Measurements from ENCODE around the gene SLC39A11. TPM values are rescaled to one million over a fixed set of nuclear protein-coding genes. Genes with fewer than 3 reads are reported as not detected.
"Not testable (repeated sequence)": the region's sequence is repeated elsewhere in the genome, so short reads cannot be mapped to it uniquely, and the experiment has no call there.

SLC39A11 gene
- total RNA-seq, 1 experiment from 2014 or later = 24.8 TPM

- DNase-seq (ENCODE audit: low read depth); in situ Hi-C loops (cut with HindIII; ENCODE audit: low pct_unique_long_range_greater_than_20kb, low sequenced_read_pairs): not testable (repeated sequence)
These were observed 453.6 kb downstream of the SLC39A11 start for GRCh38 chr17:72638932-72639331.

- in situ Hi-C loops (cut with HindIII; ENCODE audit: low pct_unique_long_range_greater_than_20kb, low sequenced_read_pairs) = no loop called here
- no peak for DNase-seq (ENCODE audit: low read depth)
These were observed 457.4 kb downstream of the SLC39A11 start for GRCh38 chr17:72635034-72635635.

GRCh38 chr17:72634621-72635020 is 457.9 kb downstream of the SLC39A11 start:
- no peak for DNase-seq (ENCODE audit: low read depth)
- in situ Hi-C loops (cut with HindIII; ENCODE audit: low pct_unique_long_range_greater_than_20kb, low sequenced_read_pairs) = no loop called here

- DNase-seq (ENCODE audit: low read depth) = peak; percentile 85
- in situ Hi-C loops (cut with HindIII; ENCODE audit: low pct_unique_long_range_greater_than_20kb, low sequenced_read_pairs) = no loop called here
These were observed 460.4 kb downstream of the SLC39A11 start for GRCh38 chr17:72631949-72632684.

- no peak for DNase-seq (ENCODE audit: low read depth)
These were observed 460.9 kb downstream of the SLC39A11 start for GRCh38 chr17:72631568-72631948.

GRCh38 chr17:72624652-72625051 is 467.8 kb downstream of the SLC39A11 start:
- DNase-seq (ENCODE audit: low read depth) = no peak
- in situ Hi-C loops (cut with HindIII; ENCODE audit: low pct_unique_long_range_greater_than_20kb, low sequenced_read_pairs) = no loop called here

More at GRCh38 chr17:72631568-72631948, 460.9 kb downstream of the SLC39A11 start:
- in situ Hi-C loops (cut with HindIII; ENCODE audit: low pct_unique_long_range_greater_than_20kb, low sequenced_read_pairs) = no loop called here

- in situ Hi-C loops (cut with HindIII; ENCODE audit: low pct_unique_long_range_greater_than_20kb, low sequenced_read_pairs) = no loop called here
- no peak for DNase-seq (ENCODE audit: low read depth)
These were observed 468.3 kb downstream of the SLC39A11 start for GRCh38 chr17:72624226-72624625.

GRCh38 chr17:72622661-72623433 is 469.6 kb downstream of the SLC39A11 start:
- in situ Hi-C loops (cut with HindIII; ENCODE audit: low pct_unique_long_range_greater_than_20kb, low sequenced_read_pairs) = no loop called here
- DNase-seq (ENCODE audit: low read depth) = no peak

- DNase-seq (ENCODE audit: low read depth) = no peak
These were observed 472.4 kb downstream of the SLC39A11 start for GRCh38 chr17:72619976-72620650.

GRCh38 chr17:72618001-72618509 is 474.4 kb downstream of the SLC39A11 start:
- in situ Hi-C loops (cut with HindIII; ENCODE audit: low pct_unique_long_range_greater_than_20kb, low sequenced_read_pairs) = no loop called here
- DNase-seq (ENCODE audit: low read depth) = peak; percentile 97

More at GRCh38 chr17:72619976-72620650, 472.4 kb downstream of the SLC39A11 start:
- in situ Hi-C loops (cut with HindIII; ENCODE audit: low pct_unique_long_range_greater_than_20kb, low sequenced_read_pairs) = no loop called here

GRCh38 chr17:72617557-72617956 is 474.9 kb downstream of the SLC39A11 start:
- in situ Hi-C loops (cut with HindIII; ENCODE audit: low pct_unique_long_range_greater_than_20kb, low sequenced_read_pairs) = no loop called here

GRCh38 chr17:72616447-72616846 is 476.0 kb downstream of the SLC39A11 start:
- in situ Hi-C loops (cut with HindIII; ENCODE audit: low pct_unique_long_range_greater_than_20kb, low sequenced_read_pairs) = no loop called here

More at GRCh38 chr17:72617557-72617956, 474.9 kb downstream of the SLC39A11 start:
- no peak for DNase-seq (ENCODE audit: low read depth)

GRCh38 chr17:72615627-72615991 is 476.9 kb downstream of the SLC39A11 start:
- DNase-seq (ENCODE audit: low read depth) = no peak
- in situ Hi-C loops (cut with HindIII; ENCODE audit: low pct_unique_long_range_greater_than_20kb, low sequenced_read_pairs) = no loop called here

More at GRCh38 chr17:72616447-72616846, 476.0 kb downstream of the SLC39A11 start:
- DNase-seq (ENCODE audit: low read depth) = no peak

- in situ Hi-C loops (cut with HindIII; ENCODE audit: low pct_unique_long_range_greater_than_20kb, low sequenced_read_pairs) = no loop called here
- peak; percentile 97 for DNase-seq (ENCODE audit: low read depth)
These were observed 477.4 kb downstream of the SLC39A11 start for GRCh38 chr17:72614871-72615626.

GRCh38 chr17:72614476-72614870 is 478.0 kb downstream of the SLC39A11 start:
- DNase-seq (ENCODE audit: low read depth) = no peak
- in situ Hi-C loops (cut with HindIII; ENCODE audit: low pct_unique_long_range_greater_than_20kb, low sequenced_read_pairs) = no loop called here

- peak; percentile 78 for DNase-seq (ENCODE audit: low read depth)
These were observed 478.6 kb downstream of the SLC39A11 start for GRCh38 chr17:72613806-72614292.

GRCh38 chr17:72613396-72613795 is 479.1 kb downstream of the SLC39A11 start:
- in situ Hi-C loops (cut with HindIII; ENCODE audit: low pct_unique_long_range_greater_than_20kb, low sequenced_read_pairs) = no loop called here

More at GRCh38 chr17:72613806-72614292, 478.6 kb downstream of the SLC39A11 start:
- in situ Hi-C loops (cut with HindIII; ENCODE audit: low pct_unique_long_range_greater_than_20kb, low sequenced_read_pairs) = no loop called here

More at GRCh38 chr17:72613396-72613795, 479.1 kb downstream of the SLC39A11 start:
- no peak for DNase-seq (ENCODE audit: low read depth)
